T-helper 1 cell treated with Interleukin-12 subunit alpha and Interleukin-12 subunit beta and Interleukin-4 antibody, amounts not matched to agents 30 ng/mL and 1 ng/mL, for 36 hours (primary cell): ENCODE results near the gene DCAF16. TPM values are rescaled to one million over a fixed set of nuclear protein-coding genes. Genes with fewer than 3 reads are reported as not detected.

Experiments used
- intact Hi-C: fragments of 100-400 bp; cut with micrococcal nuclease; formaldehyde crosslinking; loops from one replicate; pipeline ENCODE4 v1.15.1; 2024
- total RNA-seq: library from RNA; stranded (reverse); gene quantifications from 2 replicates; pipeline ENCODE4 v1.2.3, GENCODE V29; 2022

Gene DCAF16
- total RNA-seq, 1 donor from 2014 or later: 50.2 TPM

DNA sequence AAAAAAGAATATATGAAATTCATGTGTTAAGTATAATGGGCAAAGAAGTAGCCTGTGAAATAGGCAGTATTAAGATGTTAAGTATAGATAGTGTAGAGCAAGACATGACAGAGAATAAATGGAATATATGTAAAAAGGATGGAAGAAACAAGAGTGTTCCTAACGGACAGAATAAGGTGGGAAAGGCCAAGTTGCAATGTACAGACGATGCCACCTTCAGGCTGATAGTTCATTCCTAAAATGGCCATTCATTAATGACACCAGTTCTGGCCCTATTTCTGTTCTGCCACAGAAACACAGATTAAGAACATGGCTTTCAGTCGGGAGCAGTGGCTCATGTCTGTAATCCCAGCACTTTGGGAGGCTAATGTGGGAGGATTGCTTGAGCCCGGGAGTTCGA is 24.7 kb downstream of the DCAF16 start:
- intact Hi-C loops: no loop called here

DNA sequence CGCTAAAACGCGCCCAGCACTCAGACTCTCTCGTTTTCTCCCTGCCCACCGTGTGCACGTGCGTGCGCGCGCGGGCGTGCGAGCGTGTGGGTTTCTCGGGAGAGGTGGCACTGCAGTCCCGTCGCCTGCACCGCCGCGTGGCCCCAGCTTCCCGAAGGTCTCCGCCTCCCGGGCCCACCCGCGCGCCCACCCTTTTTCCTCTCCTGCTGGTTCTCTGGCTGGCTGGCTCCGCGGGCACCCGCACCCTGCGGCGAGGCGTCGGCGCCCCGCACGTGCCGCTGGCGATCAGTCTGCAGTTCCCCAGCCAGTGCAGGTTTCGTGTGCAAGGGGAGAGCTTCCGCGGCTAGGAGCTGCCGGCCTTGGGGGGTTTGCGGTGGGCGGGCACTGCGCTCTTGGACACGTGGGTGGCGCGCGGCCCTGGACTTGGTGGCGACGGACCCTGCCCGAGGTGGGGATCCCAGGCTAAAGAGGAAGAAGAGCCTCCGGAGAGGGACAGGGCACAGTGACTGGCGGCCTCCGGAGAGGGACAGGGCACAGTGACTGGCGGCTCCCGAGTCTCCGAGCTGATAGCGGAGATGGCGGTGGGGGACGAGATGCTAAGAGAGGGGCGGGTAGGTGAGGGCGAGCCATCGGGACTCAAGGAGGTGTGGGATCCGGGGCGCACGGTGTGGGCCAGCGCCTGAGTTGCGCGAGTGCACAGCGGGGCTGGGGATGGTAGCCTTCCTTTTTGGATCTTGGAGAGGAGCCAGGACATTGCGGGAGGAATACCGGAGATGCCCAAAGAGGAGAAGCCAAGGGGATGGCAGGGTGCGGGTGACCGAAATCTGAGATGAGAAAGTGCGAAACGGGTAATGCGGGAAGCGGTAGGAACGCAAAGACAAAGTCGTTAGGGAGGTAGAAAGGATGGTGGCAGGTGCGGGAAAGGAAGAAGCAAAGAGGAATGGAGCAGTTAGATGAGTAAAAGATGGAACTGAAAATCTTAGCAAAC is 29.0 kb downstream of the DCAF16 start, which contains the start of gene FAM184B:
FAM184B (minus strand) TSS at position 322 of the 988 bp plus-strand sequence. CDS start 322 bp downstream, outside the sequence.
- intact Hi-C loops: no loop called here

DNA sequence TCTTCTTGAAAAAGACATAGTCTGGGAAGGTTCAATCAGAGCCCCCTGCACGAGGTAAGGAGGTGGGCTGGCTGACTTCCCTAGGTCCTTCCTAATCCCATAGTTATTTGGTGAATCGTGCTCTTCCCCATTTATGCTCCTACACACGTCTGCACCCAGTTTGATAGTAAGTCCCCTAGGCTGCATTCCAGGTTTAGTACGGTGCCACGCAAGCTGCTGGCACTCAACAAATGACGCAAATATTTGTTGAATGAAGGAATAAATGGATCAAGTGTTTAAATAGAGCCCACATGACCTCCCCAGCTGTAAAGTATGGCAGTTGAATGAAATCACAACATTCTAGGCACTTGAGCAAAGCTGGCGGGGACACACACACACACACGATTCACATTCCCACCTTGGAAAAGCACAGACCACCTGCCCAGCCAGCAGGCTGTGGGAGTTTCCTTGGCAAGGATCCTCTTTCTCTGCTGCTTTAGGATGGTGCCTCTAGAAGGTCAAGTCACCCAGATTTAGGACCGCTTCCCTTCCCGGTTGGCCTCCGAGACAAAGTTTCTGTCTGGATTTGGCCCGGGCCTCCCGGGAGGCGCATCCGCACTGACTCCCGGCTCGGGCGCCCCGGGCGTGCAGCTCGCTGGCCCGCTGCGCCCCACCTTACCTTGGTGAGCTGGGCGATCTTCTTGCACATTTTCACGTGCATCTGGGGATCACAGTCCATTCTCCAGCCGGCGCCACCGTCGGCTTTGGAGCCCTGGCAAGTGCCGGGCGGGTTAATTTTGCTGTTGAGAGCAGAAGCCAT is 29.9 kb downstream of the DCAF16 start:
- intact Hi-C loops: no loop called here

DNA sequence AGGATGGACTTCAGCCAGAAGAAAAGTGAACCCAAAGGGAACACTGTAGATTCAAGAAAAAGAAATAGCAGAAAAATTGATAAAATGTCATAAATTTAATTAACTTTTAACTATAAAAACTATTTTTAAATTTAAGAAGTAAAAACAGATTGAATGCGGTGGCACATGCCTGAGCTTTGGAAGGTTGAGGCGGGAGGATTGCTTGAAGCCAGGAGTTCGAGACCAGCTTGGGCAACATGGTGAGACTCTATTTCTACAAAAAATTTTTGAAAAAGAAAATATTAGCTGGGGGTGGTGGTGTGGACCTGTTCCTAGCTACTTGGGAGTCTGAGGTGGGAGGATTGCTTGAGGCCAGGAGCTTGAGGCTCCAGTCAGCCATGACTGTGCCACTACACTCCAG is 32.1 kb downstream of the DCAF16 start:
- intact Hi-C loops: no loop called here

DNA sequence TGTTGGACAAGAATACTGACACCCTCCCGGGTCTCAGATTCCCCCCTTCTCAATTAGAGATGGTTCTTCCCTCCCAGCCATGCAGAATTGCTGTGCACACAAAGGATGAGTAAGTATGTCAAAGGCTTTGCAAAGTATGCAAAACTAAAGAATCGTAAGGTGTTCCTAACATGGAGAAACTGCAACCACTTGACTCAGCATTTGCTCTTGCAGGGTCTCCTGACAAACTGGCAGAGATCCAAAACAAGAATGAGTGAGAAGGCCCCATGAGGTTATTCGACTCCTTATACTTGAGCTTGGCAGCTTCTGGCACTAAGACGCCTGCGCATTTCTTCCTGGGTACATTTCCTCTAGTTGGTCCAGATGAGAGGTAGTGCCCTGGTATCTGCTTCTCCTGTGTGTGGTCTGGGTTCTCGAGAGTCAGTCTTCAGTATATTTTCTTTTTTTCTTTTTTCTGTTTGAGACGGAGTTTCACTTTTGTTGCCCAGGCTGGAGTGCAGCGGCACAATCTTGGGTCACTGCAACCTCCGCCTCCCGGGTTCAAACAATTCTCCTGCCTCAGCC is 37.3 kb downstream of the DCAF16 start:
- intact Hi-C loops: no loop called here

DNA sequence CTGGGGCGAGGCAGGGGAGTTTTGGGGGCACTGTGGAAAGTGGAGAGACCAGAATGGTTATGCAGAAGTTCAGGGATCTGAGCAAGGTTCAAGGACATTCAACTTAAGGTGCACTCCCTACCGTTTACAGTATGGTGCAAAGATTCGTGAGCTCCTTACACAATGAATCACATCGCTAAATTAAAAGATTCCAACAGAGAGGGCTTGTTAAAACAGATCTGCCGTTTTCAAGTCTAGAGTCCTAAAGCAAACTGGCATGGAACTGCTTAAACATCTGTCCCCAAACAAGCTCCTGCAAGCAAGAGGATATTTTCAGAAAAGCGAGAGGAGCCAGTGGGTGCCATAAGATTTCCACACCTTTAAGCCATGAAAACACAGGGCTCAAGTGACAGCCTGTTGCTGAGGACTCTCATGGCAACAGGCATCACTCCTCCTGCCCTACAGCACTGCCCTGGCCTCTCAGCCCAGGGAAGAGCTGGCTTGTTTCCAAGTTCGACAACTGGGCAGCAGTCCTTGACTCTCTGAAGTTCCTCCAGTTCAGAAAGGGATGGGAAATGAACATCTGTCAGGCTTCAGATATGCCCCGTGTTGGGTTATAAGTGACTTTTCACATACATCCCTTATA is 39.2 kb downstream of the DCAF16 start:
- intact Hi-C loops: no loop called here

DNA sequence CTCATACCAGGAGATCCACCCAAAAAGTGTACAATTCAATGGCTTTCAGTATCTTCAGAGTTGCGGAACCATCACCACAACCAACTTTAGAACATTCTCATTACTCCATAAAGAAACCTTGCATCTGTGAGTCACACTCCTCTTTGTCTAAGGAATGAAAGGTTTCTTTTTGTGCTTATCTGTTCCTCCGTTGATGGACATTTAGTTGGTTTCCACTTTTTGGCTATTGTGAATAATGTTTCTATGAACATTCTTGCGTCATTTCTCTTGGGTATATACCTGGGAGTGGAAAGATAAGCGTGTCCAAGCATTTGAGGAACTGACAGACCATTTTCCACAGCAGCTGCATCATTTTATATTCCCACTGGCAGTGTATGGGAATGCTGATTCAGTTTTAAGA is 39.7 kb downstream of the DCAF16 start:
- intact Hi-C loops: no loop called here

DNA sequence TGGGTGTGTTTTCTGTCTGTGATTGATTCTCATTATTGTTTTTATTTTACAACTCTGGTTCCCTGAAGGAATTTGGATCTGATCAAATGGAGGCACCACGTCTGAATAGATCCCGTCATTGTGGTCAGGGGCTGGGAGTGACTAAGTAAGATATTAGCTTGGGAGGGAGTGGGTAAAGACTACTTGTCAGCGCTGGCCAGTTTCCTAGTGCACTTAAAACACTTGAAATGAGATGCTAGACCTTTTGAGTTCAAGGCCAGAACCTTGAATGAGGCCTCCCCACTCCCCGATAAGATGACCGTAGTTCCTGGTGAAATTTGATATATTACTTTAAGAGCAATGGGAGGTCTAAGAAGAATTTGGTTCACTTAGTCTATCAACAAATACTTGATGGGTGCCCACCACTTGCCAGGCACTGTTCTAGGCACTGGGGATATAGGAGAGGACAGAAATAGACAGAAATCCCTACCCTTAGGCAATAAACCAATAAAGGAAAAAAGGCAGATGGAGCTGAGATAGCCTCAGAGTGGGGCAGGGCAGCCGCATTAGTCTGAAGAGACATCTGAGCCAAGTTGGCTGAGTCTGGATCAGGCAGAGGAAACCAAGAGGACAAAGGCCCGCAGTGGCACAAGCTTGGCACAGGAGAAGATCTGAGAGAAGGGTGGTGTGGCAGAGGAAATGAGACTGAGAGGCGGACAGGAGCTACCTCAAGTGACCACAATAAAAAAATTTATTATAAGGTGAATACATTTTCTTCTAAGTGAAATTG is 41.0 kb downstream of the DCAF16 start:
- intact Hi-C loops: no loop called here

DNA sequence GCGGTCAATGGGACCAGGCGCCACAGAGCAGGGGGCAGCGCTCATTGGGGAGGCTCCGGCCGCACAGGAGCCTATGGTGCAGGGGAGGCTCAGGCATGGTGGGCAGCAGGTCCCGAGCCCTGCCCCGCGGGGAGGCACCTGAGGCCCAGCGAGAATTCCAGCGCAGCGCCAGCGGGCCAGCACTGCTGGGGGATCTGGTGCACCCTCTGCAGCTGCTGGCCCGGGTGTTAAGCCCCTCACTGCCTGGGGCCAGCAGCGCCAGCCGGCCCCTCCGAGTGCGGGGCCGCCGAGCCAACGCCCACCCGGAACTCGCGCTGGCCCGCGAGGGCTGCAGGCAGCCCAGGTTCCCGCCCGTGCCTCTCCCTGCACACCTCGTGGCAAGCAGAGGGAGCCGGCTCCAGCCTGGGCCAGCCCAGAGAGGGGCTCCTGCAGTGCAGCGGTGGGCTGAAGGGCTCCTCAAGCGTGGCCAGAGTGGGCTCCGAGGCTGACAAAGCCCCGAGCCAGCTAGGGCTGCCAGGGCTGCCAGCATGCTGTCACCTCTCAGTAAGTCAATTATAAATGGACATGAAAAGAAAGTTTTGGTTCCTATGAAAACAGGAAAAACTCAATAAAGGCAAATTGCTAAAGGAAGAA is 43.6 kb downstream of the DCAF16 start:
- intact Hi-C loops: no loop called here

DNA sequence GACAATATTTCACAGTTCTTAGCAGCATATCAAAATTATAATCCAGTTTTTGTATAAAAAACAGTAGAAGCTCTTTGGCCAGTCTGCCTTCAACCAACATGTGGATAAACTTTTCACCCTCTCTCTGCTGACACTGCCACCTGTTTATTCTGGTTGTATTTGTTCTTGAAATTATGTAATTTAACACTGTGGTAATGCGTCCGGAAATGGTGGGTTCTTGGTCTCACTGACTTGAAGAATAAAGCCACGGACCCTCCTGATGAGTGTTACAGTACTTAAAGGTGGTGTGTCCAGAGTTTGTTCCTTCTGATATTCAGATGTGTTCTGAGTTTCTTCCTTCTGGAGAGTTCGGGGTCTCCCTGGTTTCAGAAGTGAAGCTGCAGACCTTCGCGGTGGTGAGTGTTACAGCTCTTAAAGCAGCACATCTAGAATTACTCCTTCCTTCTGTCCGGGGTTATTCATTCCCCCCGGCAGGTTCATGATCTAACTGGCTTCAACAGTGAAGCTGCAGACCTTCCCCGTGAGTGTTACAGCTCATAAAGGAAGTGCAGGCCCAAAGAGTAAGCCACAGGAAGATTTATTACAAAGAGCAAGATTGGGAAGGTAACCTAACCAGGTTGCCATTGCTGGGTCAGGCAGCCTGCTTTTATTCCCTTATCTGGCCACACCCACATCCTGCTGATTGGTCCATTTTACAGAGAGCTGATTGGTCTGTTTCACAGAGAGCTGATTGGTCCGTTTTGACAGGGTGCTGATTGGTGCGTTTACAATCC is 44.9 kb downstream of the DCAF16 start:
- intact Hi-C loops: no loop called here

DNA sequence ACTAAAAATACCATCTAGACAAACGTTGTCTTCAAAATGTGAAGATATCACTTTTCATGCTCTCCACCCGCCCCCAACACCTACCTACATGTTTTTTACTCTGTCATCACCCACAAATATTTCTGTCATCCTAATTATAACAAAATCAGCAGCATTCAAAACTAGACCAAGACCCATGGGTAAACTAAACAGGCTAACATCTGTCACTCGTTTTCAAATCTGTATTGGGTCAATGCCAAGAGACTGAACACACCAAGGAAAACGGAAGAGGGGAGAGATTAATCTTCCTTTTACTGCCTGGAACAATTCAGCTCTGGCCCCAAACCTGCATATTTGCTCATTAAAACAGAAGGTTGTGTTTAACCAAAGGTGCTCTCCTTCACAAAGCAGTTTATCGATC is 46.6 kb downstream of the DCAF16 start:
- intact Hi-C loops: no loop called here

DNA sequence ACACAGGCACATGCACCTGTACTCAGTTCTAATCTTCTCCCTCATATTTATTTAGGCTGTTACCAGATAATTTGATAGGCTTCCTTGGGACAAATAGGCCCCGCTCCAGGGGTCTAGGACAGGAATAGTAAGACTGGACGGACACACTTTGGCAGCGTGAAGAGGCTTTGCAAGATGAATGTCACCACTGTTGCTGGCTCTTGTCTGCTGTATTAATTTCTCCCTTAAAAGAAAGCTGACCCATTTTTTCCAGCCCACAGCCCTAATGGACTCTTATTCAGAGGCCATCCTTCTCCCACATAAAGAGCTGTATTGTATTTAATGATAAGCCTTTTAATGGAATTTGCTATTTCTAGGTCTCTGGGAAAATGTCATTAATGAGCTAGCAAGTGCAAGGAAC is 47.1 kb downstream of the DCAF16 start:
- intact Hi-C loops: no loop called here

DNA sequence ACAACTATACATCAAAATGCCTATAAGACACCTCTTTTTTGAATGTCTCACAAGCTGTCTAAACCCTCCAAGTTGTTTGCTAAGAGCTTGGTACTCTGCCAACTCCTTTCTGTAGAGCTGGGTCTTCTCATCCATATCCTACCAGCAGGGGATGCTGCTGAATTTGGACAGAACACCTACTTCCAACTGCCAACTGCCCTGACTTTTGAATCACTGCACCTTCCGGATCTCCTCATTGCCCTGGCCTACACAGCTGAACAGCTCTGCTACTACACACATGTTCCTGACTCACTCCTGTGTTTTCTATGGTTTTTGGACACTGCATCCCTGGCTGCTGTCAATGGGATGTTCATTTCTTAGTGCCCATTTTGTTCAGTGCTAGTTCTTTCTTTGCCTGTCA is 47.8 kb downstream of the DCAF16 start:
- intact Hi-C loops: no loop called here

DNA sequence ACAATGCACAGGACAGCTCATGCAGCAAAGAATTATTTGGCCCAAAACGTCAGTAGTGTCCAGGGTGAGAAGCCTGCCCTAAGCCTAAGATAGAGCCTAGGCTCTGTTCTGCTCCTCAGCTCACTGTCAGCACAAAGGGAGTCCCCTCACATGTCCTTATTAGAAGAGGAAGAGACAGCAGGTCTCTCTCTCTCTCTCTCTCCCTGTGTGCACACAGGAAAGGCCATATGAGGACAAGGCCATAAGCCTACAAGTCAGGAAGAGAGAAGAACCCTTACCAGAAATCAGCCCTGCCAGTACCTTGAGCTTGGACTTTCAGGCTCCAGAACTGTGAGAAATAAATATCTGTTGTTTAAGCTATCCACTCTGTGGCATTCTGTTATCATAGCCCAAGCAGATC is 49.5 kb downstream of the DCAF16 start:
- intact Hi-C loops: no loop called here

DNA sequence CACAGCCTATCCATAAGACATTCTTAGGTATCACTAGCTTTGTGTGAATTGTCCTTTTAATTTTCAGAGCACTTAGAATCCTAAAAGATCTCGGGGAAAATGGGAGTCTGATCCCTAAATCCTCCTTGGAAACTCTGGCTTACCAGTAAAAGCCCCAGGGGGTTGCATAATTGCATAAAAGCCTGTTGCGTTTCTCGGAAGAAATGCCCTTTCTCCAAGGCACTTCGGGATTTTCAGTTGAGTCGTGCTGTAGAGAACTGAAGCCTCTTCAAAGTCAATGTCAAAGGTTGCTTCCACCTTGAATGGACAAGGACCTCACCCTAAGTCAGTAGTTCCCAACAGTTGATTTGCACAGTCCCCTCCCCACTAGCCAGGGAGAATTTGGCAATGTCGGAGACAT is 49.9 kb downstream of the DCAF16 start:
- intact Hi-C loops: no loop called here

DNA sequence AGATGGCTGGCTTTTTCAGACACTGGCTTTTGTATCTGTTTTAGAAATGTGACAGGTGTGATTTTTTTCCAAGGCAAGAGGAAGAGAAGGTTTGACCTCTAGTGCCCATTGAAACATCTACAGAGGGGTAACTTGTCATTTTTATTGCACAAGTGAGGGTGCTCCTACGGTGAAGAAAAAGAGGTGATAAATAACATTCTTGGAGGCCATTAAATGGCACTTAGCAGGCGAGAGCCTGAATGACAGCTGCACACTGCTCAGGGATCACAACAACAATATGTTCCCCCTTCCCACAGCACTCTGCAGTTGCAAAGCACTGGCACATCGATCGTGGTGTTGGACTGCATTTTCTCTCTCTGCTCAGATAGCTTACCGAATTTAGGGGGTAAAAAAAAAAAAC is 52.1 kb downstream of the DCAF16 start:
- intact Hi-C loops: no loop called here

DNA sequence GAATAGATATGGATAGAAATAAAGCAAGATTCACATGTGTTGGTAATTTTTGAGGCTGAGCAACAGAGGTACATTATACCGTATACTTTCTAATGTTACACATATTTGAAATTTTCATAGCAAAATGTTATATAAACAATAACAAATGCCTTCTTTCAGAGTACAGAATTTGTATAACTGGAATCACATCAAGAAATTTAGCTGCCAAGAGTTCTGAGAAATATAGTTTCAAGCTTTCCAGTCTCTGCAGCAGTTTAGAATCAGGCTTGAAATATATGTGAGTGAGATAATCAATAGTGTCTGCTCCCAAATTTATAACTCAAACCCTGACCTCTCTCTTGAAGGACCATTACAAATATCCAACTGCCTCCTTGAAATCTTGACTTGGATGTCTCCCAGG is 52.9 kb downstream of the DCAF16 start:
- intact Hi-C loops: no loop called here

DNA sequence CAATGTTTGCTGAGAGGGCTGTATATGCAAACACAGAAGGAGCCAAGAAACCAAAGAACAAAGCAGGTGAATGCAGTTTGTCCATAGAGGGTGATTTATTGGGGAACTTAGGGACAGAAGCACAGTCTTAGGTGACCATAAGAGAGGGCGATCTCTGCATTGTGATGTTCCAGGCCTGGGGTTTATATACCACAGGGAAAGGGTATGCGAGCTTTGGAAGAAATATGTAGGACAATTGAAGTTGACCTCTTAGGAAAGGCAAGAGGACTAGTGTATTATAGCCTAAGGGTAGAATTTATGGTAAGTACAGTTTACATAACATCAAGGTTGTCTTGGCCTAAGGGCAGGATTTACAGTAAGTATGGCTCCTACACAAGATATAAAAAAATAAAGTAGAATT is 56.9 kb downstream of the DCAF16 start:
- intact Hi-C loops: loop anchor here (1.0 kb wide), 1 partner anchor 47 kb away; no protein-coding TSS in a partner anchor
